Activated CD8-positive, alpha-beta memory T cell treated with anti-CD3 and anti-CD28 coated beads, Interleukin-2, amount 10 ng/mL, durations not matched to agents 7 days and 5 days (primary cell): ENCODE data around the gene OAS1. TPM values are rescaled to one million over a fixed set of nuclear protein-coding genes. Genes with fewer than 3 reads are reported as not detected.
A peak's percentile ranks its signal among the peaks of the same experiment; 100 is the strongest.

ENCODE experiments used
- ATAC-seq: fragments of 150-1000 bp; cut with Tn5 transposase; one replicate; pipeline ENCODE4 v1.10.0; 2021; ENCODE audit warnings: moderate library complexity
- CTCF ChIA-PET: fragments of 350-600 bp; sonication (Branson Sonifier 250); formaldehyde crosslinking; loops from one replicate; lab custom pipeline; 2021; ENCODE audit warnings: antibody characterized with exemption; lab: Charles Lee
- DNase-seq: peaks from one replicate; pipeline ENCODE4 v3.0.0-alpha.2; 2020
- H3K27ac Mint-ChIP-seq: one replicate; pipeline ENCODE4 v1.8.0; 2021; ENCODE audit warnings: mild to moderate bottlenecking, mixed read lengths
- H3K27me3 Mint-ChIP-seq: one replicate; pipeline ENCODE4 v1.8.0; 2021; ENCODE audit warnings: mixed read lengths
- H3K36me3 Mint-ChIP-seq: one replicate; pipeline ENCODE4 v1.8.0; 2021; ENCODE audit warnings: mild to moderate bottlenecking, mixed read lengths
- H3K4me1 Mint-ChIP-seq: one replicate; pipeline ENCODE4 v1.8.0; 2021; ENCODE audit warnings: mixed read lengths
- H3K4me3 Mint-ChIP-seq: one replicate; pipeline ENCODE4 v1.8.0; 2021; ENCODE audit warnings: mild to moderate bottlenecking, moderate library complexity, mixed read lengths
- H3K9me3 Mint-ChIP-seq: one replicate; pipeline ENCODE4 v1.8.0; 2022; ENCODE audit warnings: low read depth, mixed read lengths
- total RNA-seq, 2 experiments: library from RNA; stranded (reverse); gene quantifications; one replicate each; pipeline ENCODE4 v1.2.3, GENCODE V29; 2021

Gene OAS1
- total RNA-seq, 2 experiments from 2014 or later: 161 to 292 TPM

GRCh38 chr12:112879191-112879705 lies 27.5 kb upstream of the OAS1 start:
- CTCF ChIA-PET: no interaction called here
- no peak for DNase-seq
- H3K27ac Mint-ChIP-seq: no peak overlapping the region
- no peaks in the 10 kb centered on the region for H3K9me3 Mint-ChIP-seq
- no peaks in the 10 kb centered on the region for H3K36me3 Mint-ChIP-seq
- peaks cover 55% of the 10 kb centered on the region for H3K27me3 Mint-ChIP-seq
- no peaks in the 10 kb centered on the region for H3K4me1 Mint-ChIP-seq
- H3K4me3 Mint-ChIP-seq: no peak overlapping the region
- ATAC-seq: no peak

- Mint-ChIP-seq H3K4me3 (no peak overlapping the region), H3K27me3 (peaks cover 51% of the 10 kb centered on the region), H3K9me3 (no peaks in the 10 kb centered on the region), H3K36me3 (no peaks in the 10 kb centered on the region), H3K27ac (no peak overlapping the region), H3K4me1 (no peaks in the 10 kb centered on the region)
- CTCF ChIA-PET: no interaction called here
- ATAC-seq: no peak
- DNase-seq: no peak
Observed at GRCh38 chr12:112881602-112882001, 25.2 kb upstream of the OAS1 start.

GRCh38 chr12:112885236-112885635 lies 21.5 kb upstream of the OAS1 start:
- DNase-seq (no peak), ATAC-seq (no peak)
- H3K4me3 Mint-ChIP-seq: no peak overlapping the region
- H3K9me3 Mint-ChIP-seq: no peaks in the 10 kb centered on the region
- no peak overlapping the region for H3K27ac Mint-ChIP-seq
- no peaks in the 10 kb centered on the region for H3K36me3 Mint-ChIP-seq
- peaks cover 46% of the 10 kb centered on the region for H3K27me3 Mint-ChIP-seq
- CTCF ChIA-PET: no interaction called here
- no peaks in the 10 kb centered on the region for H3K4me1 Mint-ChIP-seq

DNA sequence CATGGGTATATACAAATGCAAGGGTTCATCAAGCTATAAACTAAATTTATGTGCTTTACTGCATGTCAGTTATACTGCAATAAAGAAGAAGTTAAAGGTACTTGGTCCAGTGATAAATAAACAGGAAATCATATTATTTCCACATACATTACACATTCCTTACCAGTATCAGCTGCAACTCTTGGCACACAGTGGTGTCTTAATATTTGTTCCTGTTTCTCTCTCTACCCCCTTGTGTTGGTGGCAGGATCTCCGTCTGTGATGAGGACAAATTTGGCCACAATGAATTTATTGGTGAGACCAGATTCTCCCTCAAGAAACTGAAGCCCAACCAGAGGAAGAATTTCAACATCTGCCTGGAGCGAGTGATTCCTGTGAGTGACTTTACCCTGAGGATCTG lies 19.2 kb upstream of the OAS1 start:
- Mint-ChIP-seq H3K9me3 (no peaks in the 10 kb centered on the region), H3K27ac (no peak overlapping the region), H3K27me3 (peaks cover 38% of the 10 kb centered on the region), H3K4me3 (no peak overlapping the region), H3K4me1 (no peaks in the 10 kb centered on the region), H3K36me3 (no peaks in the 10 kb centered on the region)
- ATAC-seq (no peak), DNase-seq (no peak)
- CTCF ChIA-PET: no interaction called here

DNA sequence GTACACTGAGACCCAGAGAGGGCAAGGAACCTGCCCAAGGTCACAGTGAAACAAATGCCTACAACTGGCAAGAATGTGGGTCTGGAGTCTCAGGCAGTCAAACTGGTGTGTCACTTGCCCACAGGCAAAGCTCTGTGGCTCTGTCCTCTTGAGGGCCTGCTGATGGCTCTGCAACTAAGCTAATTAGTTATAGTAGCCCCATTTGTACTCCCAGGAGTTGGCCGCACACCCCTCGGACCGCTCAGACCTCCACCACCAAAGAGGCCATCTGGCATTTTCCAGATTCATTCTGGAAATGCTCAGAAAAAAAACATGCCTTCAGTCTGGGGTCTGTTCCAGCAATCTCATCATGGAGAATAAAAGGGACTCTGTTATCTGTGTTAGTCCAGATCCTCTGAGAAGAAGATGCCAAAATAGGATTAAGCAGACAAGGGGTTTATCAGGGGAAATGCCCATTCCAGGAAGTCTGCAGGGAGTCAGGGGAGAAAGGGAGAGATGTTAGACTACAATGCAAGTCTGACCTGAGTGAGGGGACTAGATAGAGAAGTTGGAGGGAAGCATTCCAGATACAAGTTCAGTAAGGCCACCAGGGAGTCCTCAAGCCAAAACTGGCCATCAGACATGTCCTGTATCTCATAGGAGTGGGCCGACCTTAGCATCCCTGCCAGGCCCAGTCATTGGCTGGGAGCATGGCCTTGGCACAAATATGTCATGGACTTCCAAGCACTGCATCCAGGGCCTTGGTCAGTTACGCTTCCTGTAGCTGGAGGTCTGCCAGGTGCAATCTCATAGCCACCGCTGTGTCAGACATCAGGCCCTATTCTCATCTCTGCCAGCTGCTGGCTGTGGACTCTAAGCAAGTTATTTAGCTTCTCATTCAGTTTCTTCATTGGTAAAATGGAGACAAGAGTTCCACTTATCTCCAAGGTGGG lies 15.4 kb upstream of the OAS1 start:
- ATAC-seq: no peak
- H3K9me3 Mint-ChIP-seq: no peaks in the 10 kb centered on the region
- H3K27ac Mint-ChIP-seq: no peak overlapping the region

GRCh38 chr12:112892856-112893255 lies 13.9 kb upstream of the OAS1 start:
- Mint-ChIP-seq H3K4me3 (no peak overlapping the region), H3K4me1 (peaks cover 2% of the 10 kb centered on the region), H3K9me3 (no peaks in the 10 kb centered on the region), H3K27me3 (peaks cover 22% of the 10 kb centered on the region), H3K27ac (no peak overlapping the region), H3K36me3 (no peaks in the 10 kb centered on the region)
- DNase-seq: no peak
- no peak for ATAC-seq
- CTCF ChIA-PET: interaction anchor here (1.4 kb wide), 1 partner anchor 15 kb away, joined by 6 read pairs; the partner anchor contains the start of gene OAS1

More for the DNA sequence above, 15.4 kb upstream of the OAS1 start:
- H3K4me1 Mint-ChIP-seq: peaks cover 2% of the 10 kb centered on the region
- no peaks in the 10 kb centered on the region for H3K36me3 Mint-ChIP-seq
- DNase-seq: no peak
- no peak overlapping the region for H3K4me3 Mint-ChIP-seq
- CTCF ChIA-PET: interaction anchor here (1.1 kb wide), 1 partner anchor 9 kb away, joined by 5 read pairs; no protein-coding TSS in a partner anchor
- peaks cover 19% of the 10 kb centered on the region for H3K27me3 Mint-ChIP-seq

GRCh38 chr12:112894128-112894527 lies 12.6 kb upstream of the OAS1 start:
- H3K27me3 Mint-ChIP-seq: peaks cover 30% of the 10 kb centered on the region
- no peak overlapping the region for H3K4me3 Mint-ChIP-seq
- H3K4me1 Mint-ChIP-seq: peaks cover 2% of the 10 kb centered on the region
- no peak overlapping the region for H3K27ac Mint-ChIP-seq
- no peaks in the 10 kb centered on the region for H3K9me3 Mint-ChIP-seq
- CTCF ChIA-PET: no interaction called here
- DNase-seq: no peak
- no peak for ATAC-seq
- H3K36me3 Mint-ChIP-seq: no peaks in the 10 kb centered on the region

GRCh38 chr12:112898380-112898779 lies 8.4 kb upstream of the OAS1 start:
- peaks cover 2% of the 10 kb centered on the region for H3K36me3 Mint-ChIP-seq
- ATAC-seq (no peak), DNase-seq (peak; percentile 32)
- H3K27me3 Mint-ChIP-seq: peaks cover 23% of the 10 kb centered on the region
- no peak overlapping the region for H3K4me3 Mint-ChIP-seq
- CTCF ChIA-PET: interaction anchor here (0.9 kb wide), 1 partner anchor 255 kb away, joined by 3 read pairs; no protein-coding TSS in a partner anchor
- H3K9me3 Mint-ChIP-seq: no peaks in the 10 kb centered on the region
- H3K27ac Mint-ChIP-seq: no peak overlapping the region
- peaks cover 24% of the 10 kb centered on the region for H3K4me1 Mint-ChIP-seq

GRCh38 chr12:112900298-112901145 lies 6.2 kb upstream of the OAS1 start:
- Mint-ChIP-seq H3K36me3 (peaks cover 2% of the 10 kb centered on the region), H3K27ac (no peak overlapping the region), H3K4me3 (no peak overlapping the region), H3K9me3 (no peaks in the 10 kb centered on the region), H3K27me3 (peaks cover 23% of the 10 kb centered on the region), H3K4me1 (peaks cover 37% of the 10 kb centered on the region)
- peak; percentile 70 for DNase-seq
- CTCF ChIA-PET: interaction anchor here (0.7 to 2.5 kb wide), 30 partner anchors 8 to 261 kb away, joined by 3 to 14 read pairs (median 5); partner anchors contain the start of genes OAS2 and OAS3
- ATAC-seq: peak; percentile 66

- no peak for ATAC-seq
- no peak overlapping the region for H3K4me3 Mint-ChIP-seq
- H3K9me3 Mint-ChIP-seq: no peaks in the 10 kb centered on the region
- H3K27ac Mint-ChIP-seq: no peak overlapping the region
- H3K4me1 Mint-ChIP-seq: peaks cover 43% of the 10 kb centered on the region
- peaks cover 23% of the 10 kb centered on the region for H3K27me3 Mint-ChIP-seq
- peaks cover 2% of the 10 kb centered on the region for H3K36me3 Mint-ChIP-seq
- peak; percentile 39 for DNase-seq
- CTCF ChIA-PET: interaction anchor here (0.9 to 2.5 kb wide), 16 partner anchors 8 to 250 kb away, joined by 3 to 14 read pairs (median 4); partner anchors contain the start of gene OAS2
Observed at GRCh38 chr12:112901271-112901670, 5.5 kb upstream of the OAS1 start.

- ATAC-seq: no peak
- CTCF ChIA-PET: no interaction called here
- H3K27ac Mint-ChIP-seq: peak overlapping the region; percentile 71
- H3K4me3 Mint-ChIP-seq: no peak overlapping the region
- DNase-seq: no peak
- H3K27me3 Mint-ChIP-seq: no peaks in the 10 kb centered on the region
- H3K9me3 Mint-ChIP-seq: no peaks in the 10 kb centered on the region
- H3K36me3 Mint-ChIP-seq: peaks cover 31% of the 10 kb centered on the region
- H3K4me1 Mint-ChIP-seq: peaks cover 61% of the 10 kb centered on the region
Observed at GRCh38 chr12:112904571-112904970, 2.2 kb upstream of the OAS1 start.

DNA sequence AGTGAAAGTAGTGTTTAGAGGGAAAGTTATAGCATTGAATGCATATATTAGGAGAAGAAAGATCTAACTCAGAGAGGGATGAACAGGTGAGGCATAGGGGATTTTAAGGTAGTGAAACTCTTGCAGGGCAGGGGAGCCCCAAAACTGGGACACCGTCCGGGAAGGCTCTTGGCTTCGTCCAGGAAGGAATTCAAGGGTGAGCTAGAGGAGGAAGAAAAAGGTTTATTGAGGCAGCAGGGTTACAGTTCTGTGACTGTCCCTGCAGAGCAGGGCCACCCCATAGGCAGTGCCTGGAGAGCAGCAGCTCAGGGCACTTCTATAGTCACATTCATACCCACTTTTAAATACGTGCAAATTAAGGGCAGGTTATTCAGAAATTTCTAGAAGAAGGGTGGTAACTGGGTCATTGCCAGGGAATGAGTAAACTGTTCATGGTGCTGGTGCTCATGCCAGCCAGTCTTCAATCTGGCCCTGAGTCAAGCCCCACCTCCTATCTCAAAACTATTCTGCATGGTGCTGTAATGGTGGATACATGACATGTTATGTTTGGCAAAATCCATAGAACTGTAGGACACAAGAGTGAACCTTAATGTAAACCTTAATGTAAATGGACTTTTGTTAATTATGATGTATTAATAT lies 1.2 kb upstream of the OAS1 start:
- H3K36me3 Mint-ChIP-seq: peaks cover 41% of the 10 kb centered on the region
- DNase-seq (peak; percentile 28), ATAC-seq (no peak)
- no peaks in the 10 kb centered on the region for H3K27me3 Mint-ChIP-seq
- peaks cover 66% of the 10 kb centered on the region for H3K4me1 Mint-ChIP-seq
- H3K4me3 Mint-ChIP-seq: no peak overlapping the region
- no peaks in the 10 kb centered on the region for H3K9me3 Mint-ChIP-seq
- H3K27ac Mint-ChIP-seq: peak overlapping the region; percentile 97
- CTCF ChIA-PET: interaction anchor here (1.3 to 4.1 kb wide), 3 partner anchors 73 to 143 kb away, joined by 4 to 20 read pairs (median 18); partner anchors contain the start of gene OAS2
